NCI-H1092 (cell line): ENCODE results near the gene KRI1.
"Not testable (repeated sequence)": the region's sequence is repeated elsewhere in the genome, so short reads cannot be mapped to it uniquely, and the experiment has no call there.

Experiments used
- DNase-seq: peaks from one replicate; lab custom pipeline; 2025; lab: John Stamatoyannopoulos, UW

KRI1 gene

GRCh38 chr19:10575011-10575716 is 9.4 kb upstream of the KRI1 start:
- no peak for DNase-seq

GRCh38 chr19:10574462-10574861 is 8.7 kb upstream of the KRI1 start:
- DNase-seq = no peak

- not testable (repeated sequence) for DNase-seq
Measured at GRCh38 chr19:10573793-10574192, 8.0 kb upstream of the KRI1 start.

GRCh38 chr19:10568826-10569651 is 3.2 kb upstream of the KRI1 start, which contains the start of gene CDKN2D:
CDKN2D (minus strand) TSS chr19:10568979; CDS start chr19:10568653, 326 bp downstream.
- DNase-seq = peak; percentile 99

GRCh38 chr19:10568062-10568825 is 2.4 kb upstream of the KRI1 start:
- DNase-seq = peak; percentile 51

- no peak for DNase-seq
Measured at GRCh38 chr19:10567656-10568055, 1.8 kb upstream of the KRI1 start.

- no peak for DNase-seq
Measured at GRCh38 chr19:10566658-10567410, 1.0 kb upstream of the KRI1 start.

- no peak for DNase-seq
Measured at GRCh38 chr19:10566408-10566657, 523 bp upstream of the KRI1 start.

- DNase-seq = peak; percentile 25
Measured at GRCh38 chr19:10565028-10565566, 713 bp downstream of the KRI1 start.

GRCh38 chr19:10562609-10563008 is 3.2 kb downstream of the KRI1 start:
- no peak for DNase-seq

- DNase-seq = no peak
Measured at GRCh38 chr19:10560154-10560553, 5.7 kb downstream of the KRI1 start.

- DNase-seq = no peak
Measured at GRCh38 chr19:10557603-10558197, 8.1 kb downstream of the KRI1 start.

GRCh38 chr19:10555610-10555973 is 10.2 kb downstream of the KRI1 start:
- DNase-seq = no peak

- no peak for DNase-seq
Measured at GRCh38 chr19:10554760-10555609, 10.8 kb downstream of the KRI1 start.

- no peak for DNase-seq
Measured at GRCh38 chr19:10553943-10554381, 11.8 kb downstream of the KRI1 start.

- no peak for DNase-seq
Measured at GRCh38 chr19:10553087-10553667, 12.6 kb downstream of the KRI1 start.

GRCh38 chr19:10552510-10553053 is 13.2 kb downstream of the KRI1 start:
- no peak for DNase-seq

GRCh38 chr19:10551698-10552301 is 14.0 kb downstream of the KRI1 start:
- DNase-seq = no peak

- not testable (repeated sequence) for DNase-seq
Measured at GRCh38 chr19:10551006-10551405, 14.8 kb downstream of the KRI1 start.
